Measurements from ENCODE around the gene STAT4. TPM values are rescaled to one million over a fixed set of nuclear protein-coding genes. Genes with fewer than 3 reads are reported as not detected.

Gene STAT4
- total RNA-seq, 2 donors from 2014 or later, result 3.2 to 8.8 TPM

- peak overlapping the region; percentile 48 for H3K9ac ChIP-seq (ENCODE audit: extremely low read depth, low read length, poor library complexity, severe bottlenecking)
- peaks cover 5% of the 10 kb centered on the region for H3K27me3 Mint-ChIP-seq (ENCODE audit: insufficient read depth)
- DNase-seq, result no peak
- H3K36me3 ChIP-seq (ENCODE audit: control insufficient read depth, insufficient read depth, low read length), result no peaks in the 10 kb centered on the region
- no peak for TF ChIP-seq CTCF (conservative IDR thresholded peaks at IDR 0.05)
- H3K4me1 Mint-ChIP-seq, result peaks cover 80% of the 10 kb centered on the region
- no peaks in the 10 kb centered on the region for H3K9me3 ChIP-seq (ENCODE audit: control insufficient read depth, low read length)
- no peak overlapping the region for H3K27ac ChIP-seq (ENCODE audit: low read depth, low read length)
- no peaks in the 10 kb centered on the region for H3K9me3 Mint-ChIP-seq
- no peak overlapping the region for H3K4me3 Mint-ChIP-seq
- 50 to 93% methylated on average over 1 of the region's 2 CpGs for WGBS, 2 experiments (ENCODE audit: insufficient coverage in 1 of 2, insufficient read length in 1 of 2)
- H3K36me3 Mint-ChIP-seq (ENCODE audit: low read depth), result no peaks in the 10 kb centered on the region
- H3K27ac Mint-ChIP-seq, result peak overlapping the region; percentile 81
- peaks cover 36% of the 10 kb centered on the region for H3K4me1 ChIP-seq (ENCODE audit: control insufficient read depth, insufficient read depth, low read length)
- no peaks in the 10 kb centered on the region for H3K27me3 ChIP-seq (ENCODE audit: control insufficient read depth, insufficient read depth, low read length, poor library complexity, severe bottlenecking)
- no peak overlapping the region for H3K4me3 ChIP-seq (ENCODE audit: low read length)
Measured at GRCh38 chr2:191167766-191168165, 17.0 kb upstream of the STAT4 start.

GRCh38 chr2:191166756-191167445 is 16.1 kb upstream of the STAT4 start:
- no peak for DNase-seq
- Mint-ChIP-seq H3K27me3 (ENCODE audit: insufficient read depth) (peaks cover 7% of the 10 kb centered on the region), H3K9me3 (peaks cover 3% of the 10 kb centered on the region), H3K27ac (peak overlapping the region; percentile 83), H3K4me1 (peaks cover 71% of the 10 kb centered on the region), H3K4me3 (no peak overlapping the region), H3K36me3 (ENCODE audit: low read depth) (no peaks in the 10 kb centered on the region)
- peaks cover 2% of the 10 kb centered on the region for H3K9me3 ChIP-seq (ENCODE audit: control insufficient read depth, low read length)
- no peaks in the 10 kb centered on the region for H3K27me3 ChIP-seq (ENCODE audit: control insufficient read depth, insufficient read depth, low read length, poor library complexity, severe bottlenecking)
- 75 to 78% methylated on average over 3 to 4 of the region's 4 CpGs for WGBS, 2 experiments (ENCODE audit: insufficient coverage in 1 of 2, insufficient read length in 1 of 2)
- H3K4me3 ChIP-seq (ENCODE audit: low read length), result no peak overlapping the region
- H3K27ac ChIP-seq (ENCODE audit: low read depth, low read length), result peak overlapping the region; percentile 18
- H3K4me1 ChIP-seq (ENCODE audit: control insufficient read depth, insufficient read depth, low read length), result peaks cover 32% of the 10 kb centered on the region
- peak overlapping the region; percentile 48 for H3K9ac ChIP-seq (ENCODE audit: extremely low read depth, low read length, poor library complexity, severe bottlenecking)
- TF ChIP-seq CTCF (conservative IDR thresholded peaks at IDR 0.05), result no peak
- H3K36me3 ChIP-seq (ENCODE audit: control insufficient read depth, insufficient read depth, low read length), result no peaks in the 10 kb centered on the region

DNA sequence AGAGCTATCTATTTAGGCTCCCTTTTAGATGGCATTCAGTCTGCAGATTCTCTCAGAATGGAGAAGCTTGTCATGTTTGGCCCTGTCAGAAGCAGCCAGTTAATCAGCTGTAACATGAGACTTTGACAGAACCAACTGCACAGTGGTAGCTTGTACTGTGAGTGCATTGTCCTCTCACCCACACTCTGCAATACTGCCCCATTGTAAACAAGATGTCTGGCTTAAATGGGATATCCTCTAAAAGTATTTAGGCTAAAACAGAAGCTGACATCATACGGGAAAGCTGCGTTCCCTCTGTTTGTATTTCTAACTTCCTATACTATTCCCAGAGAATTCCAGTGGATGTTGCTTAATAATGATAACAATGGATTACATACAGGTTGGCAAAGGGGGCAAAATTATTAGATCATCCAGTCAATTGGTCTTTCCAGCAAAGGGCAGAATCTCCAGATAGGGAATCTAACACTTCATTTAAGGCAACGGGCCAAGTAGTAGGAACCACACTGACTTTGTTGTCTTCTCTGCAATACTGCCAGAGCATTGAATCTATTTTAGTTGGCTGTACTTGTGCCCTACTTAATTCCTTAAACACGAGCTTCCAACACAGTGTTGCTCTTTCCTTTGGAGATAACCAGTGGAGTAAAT is 15.4 kb upstream of the STAT4 start:
- no peak overlapping the region for H3K4me3 Mint-ChIP-seq
- Histone ChIP-seq H3K4me3 (ENCODE audit: low read length) (peak overlapping the region; percentile 21), H3K36me3 (ENCODE audit: control insufficient read depth, insufficient read depth, low read length) (no peaks in the 10 kb centered on the region), H3K9ac (ENCODE audit: extremely low read depth, low read length, poor library complexity, severe bottlenecking) (peak overlapping the region; percentile 39), H3K4me1 (ENCODE audit: control insufficient read depth, insufficient read depth, low read length) (peaks cover 29% of the 10 kb centered on the region), H3K9me3 (ENCODE audit: control insufficient read depth, low read length) (peaks cover 6% of the 10 kb centered on the region), H3K27ac (ENCODE audit: low read depth, low read length) (peak overlapping the region; percentile 18), H3K27me3 (ENCODE audit: control insufficient read depth, insufficient read depth, low read length, poor library complexity, severe bottlenecking) (no peaks in the 10 kb centered on the region)
- 47 to 52% methylated on average over 2 to 4 of the region's 4 CpGs for WGBS, 2 experiments (ENCODE audit: insufficient coverage in 1 of 2, insufficient read length in 1 of 2)
- DNase-seq, result no peak
- no peaks in the 10 kb centered on the region for H3K36me3 Mint-ChIP-seq (ENCODE audit: low read depth)
- peaks cover 65% of the 10 kb centered on the region for H3K4me1 Mint-ChIP-seq
- no peak for TF ChIP-seq CTCF (conservative IDR thresholded peaks at IDR 0.05)
- peaks cover 13% of the 10 kb centered on the region for H3K27me3 Mint-ChIP-seq (ENCODE audit: insufficient read depth)
- H3K27ac Mint-ChIP-seq, result peak overlapping the region; percentile 83
- peaks cover 3% of the 10 kb centered on the region for H3K9me3 Mint-ChIP-seq
